SJCRH30 (cell line): ENCODE results near the gene TMEM131. TPM values are rescaled to one million over a fixed set of nuclear protein-coding genes. Genes with fewer than 3 reads are reported as not detected.
"Not testable (repeated sequence)": the region's sequence is repeated elsewhere in the genome, so short reads cannot be mapped to it uniquely, and the experiment has no call there.

Source experiments
- DNase-seq, 2 experiments: peaks; one replicate each; pipeline ENCODE4 v3.0.0-alpha.2; 2015 to 2020
- H3K27ac ChIP-seq: fragments of 250-450 bp; sonication (Bioruptor Pico); 2 replicates; pipeline ENCODE4 v1.5.1; 2020; ENCODE audit warnings: mild to moderate bottlenecking, moderate library complexity
- H3K27me3 ChIP-seq: fragments of 250-450 bp; sonication (Bioruptor Pico); 2 replicates; pipeline ENCODE4 v1.5.1; 2020; ENCODE audit warnings: mild to moderate bottlenecking, moderate library complexity
- H3K36me3 ChIP-seq: fragments of 250-450 bp; sonication (Bioruptor Pico); 2 replicates; pipeline ENCODE4 v1.5.1; 2020; ENCODE audit warnings: mild to moderate bottlenecking, moderate library complexity
- H3K4me1 ChIP-seq: fragments of 250-450 bp; sonication (Bioruptor Pico); 2 replicates; pipeline ENCODE4 v1.5.1; 2020; ENCODE audit warnings: mild to moderate bottlenecking, moderate library complexity
- H3K4me3 ChIP-seq: fragments of 250-450 bp; sonication (Bioruptor Pico); 2 replicates; pipeline ENCODE4 v1.5.1; 2020; ENCODE audit warnings: mild to moderate bottlenecking, moderate library complexity
- H3K9me3 ChIP-seq: fragments of 250-450 bp; sonication (Bioruptor Pico); replicated peaks from 2 replicates; pipeline ENCODE4 v1.5.1; 2020; ENCODE audit warnings: mild to moderate bottlenecking, moderate library complexity
- total RNA-seq: library from RNA; depleted of rRNA; stranded (reverse); fragments of >200 nt; shearing (Covaris generic); gene quantifications from 2 replicates; pipeline ENCODE4 v1.2.3, GENCODE V29; 2014

Gene TMEM131
- total RNA-seq, 1 experiment from 2014 or later: 29.7 TPM

DNA sequence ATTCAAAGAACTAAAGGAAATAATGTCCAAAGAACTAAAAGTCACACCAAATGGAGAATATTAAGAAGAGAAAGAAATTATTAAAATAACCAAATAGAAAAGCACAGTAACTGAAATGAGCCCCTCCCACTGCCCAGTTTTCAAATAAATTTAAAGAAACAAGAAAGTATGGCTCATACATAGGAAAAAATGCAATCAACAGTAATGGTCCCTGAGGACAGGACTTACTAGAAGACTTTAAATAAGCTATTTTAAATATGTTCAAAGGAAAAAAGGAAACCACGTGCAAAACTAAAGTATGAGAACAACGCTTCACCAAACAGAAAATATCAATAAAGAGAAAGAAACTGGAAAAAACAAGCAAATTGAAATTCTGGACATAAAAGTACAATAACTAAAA is 58.9 kb downstream of the TMEM131 start:
- Histone ChIP-seq H3K36me3 (no peaks in the 10 kb centered on the region), H3K9me3 (no peaks in the 10 kb centered on the region), H3K4me1 (peaks cover 26% of the 10 kb centered on the region), H3K27me3 (no peaks in the 10 kb centered on the region), H3K27ac (no peak overlapping the region), H3K4me3 (no peak overlapping the region)
- no peak for DNase-seq

DNA sequence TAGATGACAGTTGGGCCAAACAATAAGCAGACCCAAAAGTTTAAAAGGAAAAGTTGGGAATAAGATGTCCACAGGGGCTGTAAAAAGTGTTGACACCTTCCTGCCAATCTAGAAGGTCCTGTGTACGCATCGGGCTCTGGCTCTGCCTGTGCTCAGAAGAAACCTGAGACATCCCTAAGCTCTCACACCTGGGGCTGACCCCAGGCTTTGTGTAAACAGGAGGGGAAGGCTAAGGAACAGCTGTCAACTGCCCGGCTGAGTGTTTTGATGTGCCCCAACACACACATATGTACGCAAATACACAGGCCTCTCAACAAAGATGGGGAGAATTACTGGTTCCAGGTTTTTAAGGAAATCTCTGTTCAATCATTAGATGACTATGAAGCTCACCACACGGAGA is 59.5 kb downstream of the TMEM131 start:
- peaks cover 26% of the 10 kb centered on the region for H3K4me1 ChIP-seq
- no peak overlapping the region; the same call in none of the 2 replicates for H3K4me3 ChIP-seq
- H3K36me3 ChIP-seq: no peaks in the 10 kb centered on the region
- H3K27me3 ChIP-seq: no peaks in the 10 kb centered on the region
- peak; percentile 81 to 89 for DNase-seq
- no peaks in the 10 kb centered on the region for H3K9me3 ChIP-seq
- peak overlapping the region; percentile 53 for H3K27ac ChIP-seq

DNA sequence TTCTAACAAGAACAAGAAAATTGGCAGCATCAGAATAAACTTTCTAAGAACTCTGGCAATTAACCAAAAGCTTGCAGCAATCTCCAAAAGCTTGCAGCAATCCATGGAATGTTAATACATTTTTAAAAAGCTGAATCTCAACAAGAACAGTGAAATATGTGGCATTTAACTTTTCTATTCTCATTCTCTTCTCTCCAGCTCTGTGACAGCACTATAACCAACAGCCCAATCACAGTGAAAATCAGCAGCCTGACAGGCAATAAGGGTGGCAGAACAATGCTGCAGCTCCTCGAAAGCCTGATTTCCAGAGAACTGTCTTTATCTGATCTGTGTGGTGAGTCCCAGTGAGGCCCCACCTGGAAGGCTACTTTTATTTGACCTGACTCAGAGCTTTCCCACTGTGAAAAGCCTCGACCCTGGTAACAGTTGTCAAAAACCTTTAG is 60.0 kb downstream of the TMEM131 start:
- Histone ChIP-seq H3K9me3 (no peaks in the 10 kb centered on the region), H3K27ac (peak overlapping the region; percentile 53), H3K36me3 (no peaks in the 10 kb centered on the region), H3K4me3 (no peak overlapping the region; the same call in none of the 2 replicates), H3K27me3 (no peaks in the 10 kb centered on the region), H3K4me1 (peaks cover 26% of the 10 kb centered on the region)
- peak; percentile 43 to 72 for DNase-seq

DNA sequence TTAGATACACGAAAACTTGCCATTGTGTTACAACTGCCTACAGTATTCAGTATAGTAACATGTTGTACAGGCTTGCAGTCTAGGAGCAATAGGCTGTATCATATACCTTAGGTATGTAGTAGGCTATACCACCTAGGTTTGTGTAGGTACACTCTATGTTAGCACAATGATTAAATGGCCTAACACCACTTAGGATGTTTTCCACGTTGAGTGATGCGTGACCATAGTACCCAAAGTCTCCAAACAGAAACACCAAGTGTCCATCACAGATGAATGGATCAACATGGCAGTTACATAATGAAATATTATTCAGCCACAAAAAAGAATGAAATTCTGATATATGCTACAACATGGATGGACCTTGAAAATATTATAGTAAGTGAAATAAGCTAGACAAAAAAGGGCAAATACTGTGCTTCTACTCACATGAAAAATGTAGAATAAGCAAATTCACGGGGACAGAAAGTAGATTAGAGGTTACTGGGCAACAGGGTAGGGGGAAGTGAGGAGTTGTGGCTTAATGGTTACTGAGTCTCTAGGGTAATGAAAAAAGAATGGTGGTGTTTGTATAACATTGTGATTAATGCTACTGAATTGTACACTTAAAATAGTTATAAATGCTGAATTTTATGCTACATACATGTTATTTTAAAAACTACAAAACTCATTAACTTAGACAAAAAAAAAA is 62.6 kb downstream of the TMEM131 start:
- no peak for DNase-seq
- Histone ChIP-seq H3K4me1 (peaks cover 26% of the 10 kb centered on the region), H3K4me3 (no peak overlapping the region), H3K9me3 (no peaks in the 10 kb centered on the region), H3K36me3 (no peaks in the 10 kb centered on the region), H3K27ac (no peak overlapping the region), H3K27me3 (no peaks in the 10 kb centered on the region)

DNA sequence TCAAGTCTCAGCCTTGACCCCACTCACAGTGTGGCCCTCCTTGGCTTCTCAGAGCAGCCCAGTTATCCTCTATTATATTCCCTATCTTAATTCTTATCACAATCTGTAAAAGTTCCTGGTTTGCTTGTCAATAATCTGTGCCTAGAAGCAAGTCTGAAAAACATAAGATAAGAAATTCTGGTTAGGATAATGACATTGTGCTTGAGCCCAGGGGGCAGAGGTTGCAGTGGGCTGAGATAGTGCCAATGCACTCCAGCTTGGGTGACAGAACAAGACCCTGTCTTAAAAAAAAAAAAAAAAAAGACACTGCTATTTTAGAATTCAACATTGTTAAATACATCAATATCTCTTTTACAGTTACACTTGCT is 63.9 kb downstream of the TMEM131 start:
- H3K36me3 ChIP-seq: no peaks in the 10 kb centered on the region
- H3K4me3 ChIP-seq: no peak overlapping the region
- no peaks in the 10 kb centered on the region for H3K27me3 ChIP-seq
- DNase-seq: no peak
- H3K4me1 ChIP-seq: peaks cover 22% of the 10 kb centered on the region
- no peak overlapping the region for H3K27ac ChIP-seq
- no peaks in the 10 kb centered on the region for H3K9me3 ChIP-seq

DNA sequence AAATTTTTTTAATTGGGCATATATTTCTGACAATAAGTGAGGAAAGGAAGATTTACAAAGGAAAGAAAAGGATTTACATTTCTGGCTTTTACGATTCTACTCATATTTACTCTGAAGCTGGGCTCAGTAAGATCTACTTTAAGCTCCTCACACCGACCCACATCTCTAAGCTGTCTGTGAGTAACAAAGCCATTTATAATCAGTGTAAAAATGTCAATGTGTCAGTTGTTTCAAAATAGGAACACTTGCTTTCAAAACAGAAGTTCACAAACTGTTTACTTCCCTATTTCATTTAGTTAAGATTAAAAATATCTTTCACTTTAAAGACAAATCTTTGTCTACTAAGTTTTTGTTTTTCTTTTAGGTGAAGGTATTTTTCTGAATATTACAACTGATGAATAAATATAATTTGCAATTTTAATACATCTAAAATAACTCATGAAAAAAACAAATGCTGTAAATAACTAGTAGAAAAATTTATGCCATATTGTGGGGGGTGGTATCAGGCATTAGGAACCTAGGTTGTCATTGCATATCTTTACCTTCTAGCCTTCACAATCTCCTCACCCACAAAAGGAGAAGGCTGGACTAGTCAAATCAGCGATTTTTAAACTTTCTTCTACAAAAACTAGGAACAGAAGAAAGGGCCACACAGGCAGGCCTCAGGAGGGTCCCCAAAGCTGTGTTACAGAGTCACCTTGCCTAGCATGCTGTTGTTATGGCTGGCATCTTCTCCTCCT is 64.5 kb downstream of the TMEM131 start:
- H3K4me1 ChIP-seq: peaks cover 17% of the 10 kb centered on the region
- H3K27me3 ChIP-seq: no peaks in the 10 kb centered on the region
- no peaks in the 10 kb centered on the region for H3K9me3 ChIP-seq
- H3K27ac ChIP-seq: no peak overlapping the region
- H3K36me3 ChIP-seq: no peaks in the 10 kb centered on the region; the same call in 1 of the 2 replicates
- H3K4me3 ChIP-seq: no peak overlapping the region
- no peak for DNase-seq

DNA sequence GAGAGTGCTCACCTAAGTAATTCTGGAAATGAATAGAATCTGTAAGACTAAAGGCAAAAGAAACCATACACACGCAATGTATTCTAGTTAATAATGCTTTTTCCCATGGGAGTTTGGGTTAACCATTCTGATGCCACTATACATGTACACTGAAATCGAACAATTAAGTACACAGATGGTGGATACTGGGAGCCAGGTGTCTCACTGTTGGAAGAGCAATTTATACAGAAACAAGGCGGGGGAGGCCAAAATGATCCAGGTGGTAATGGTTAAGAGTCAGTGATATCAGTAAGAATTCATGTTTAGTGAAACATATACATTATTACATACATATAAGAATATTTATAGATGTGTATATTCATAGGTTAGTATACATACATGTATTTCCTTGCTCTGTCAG is 67.2 kb downstream of the TMEM131 start:
- Histone ChIP-seq H3K36me3 (peaks cover 2% of the 10 kb centered on the region), H3K27me3 (no peaks in the 10 kb centered on the region), H3K27ac (no peak overlapping the region), H3K4me3 (no peak overlapping the region), H3K4me1 (no peaks in the 10 kb centered on the region), H3K9me3 (no peaks in the 10 kb centered on the region)
- DNase-seq: no peak

DNA sequence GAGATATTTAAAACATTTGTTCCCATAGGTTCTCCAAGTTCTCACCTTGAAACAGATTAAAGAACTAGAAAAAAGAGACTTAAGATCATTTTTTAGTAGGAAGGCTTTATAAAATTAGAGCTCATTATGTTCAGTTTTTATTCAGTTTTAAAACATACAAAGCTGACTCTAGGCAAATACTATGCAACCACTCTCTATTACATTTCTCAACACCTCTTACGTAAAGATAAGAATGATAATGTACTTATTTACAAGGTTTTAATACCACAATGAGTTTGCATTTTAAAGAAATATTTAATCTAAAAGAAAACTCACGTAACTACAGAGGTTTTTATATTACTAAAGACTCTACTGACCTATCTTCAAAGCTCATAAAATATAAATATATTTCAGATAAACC is 68.8 kb downstream of the TMEM131 start:
- Histone ChIP-seq H3K27me3 (no peaks in the 10 kb centered on the region), H3K4me1 (no peaks in the 10 kb centered on the region), H3K4me3 (no peak overlapping the region), H3K36me3 (peaks cover 2% of the 10 kb centered on the region), H3K27ac (no peak overlapping the region), H3K9me3 (no peaks in the 10 kb centered on the region)
- no peak for DNase-seq

DNA sequence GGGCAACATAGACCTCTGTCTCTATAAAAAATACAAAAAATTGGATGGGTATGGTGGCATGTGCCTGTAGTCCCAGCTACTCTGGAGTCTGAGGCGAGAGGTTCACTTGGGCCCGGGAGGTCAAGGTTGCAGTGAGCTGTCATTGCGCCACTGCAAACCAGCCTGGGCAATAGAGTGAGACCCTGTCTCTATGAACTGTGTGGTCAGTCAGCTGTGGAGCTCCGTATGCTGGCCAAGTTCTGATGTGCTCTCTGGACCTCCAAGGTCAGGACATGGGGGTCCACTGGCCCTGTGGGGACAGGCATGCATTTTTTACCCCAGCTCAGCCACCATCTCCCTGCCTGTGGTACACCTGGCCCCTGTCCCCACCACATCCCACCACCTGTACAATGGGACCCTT is 71.6 kb downstream of the TMEM131 start:
- Histone ChIP-seq H3K4me3 (no peak overlapping the region), H3K27me3 (no peaks in the 10 kb centered on the region), H3K4me1 (no peaks in the 10 kb centered on the region), H3K36me3 (peaks cover 2% of the 10 kb centered on the region), H3K9me3 (no peaks in the 10 kb centered on the region; the same call in 1 of the 2 replicates), H3K27ac (no peak overlapping the region)
- no peak for DNase-seq

DNA sequence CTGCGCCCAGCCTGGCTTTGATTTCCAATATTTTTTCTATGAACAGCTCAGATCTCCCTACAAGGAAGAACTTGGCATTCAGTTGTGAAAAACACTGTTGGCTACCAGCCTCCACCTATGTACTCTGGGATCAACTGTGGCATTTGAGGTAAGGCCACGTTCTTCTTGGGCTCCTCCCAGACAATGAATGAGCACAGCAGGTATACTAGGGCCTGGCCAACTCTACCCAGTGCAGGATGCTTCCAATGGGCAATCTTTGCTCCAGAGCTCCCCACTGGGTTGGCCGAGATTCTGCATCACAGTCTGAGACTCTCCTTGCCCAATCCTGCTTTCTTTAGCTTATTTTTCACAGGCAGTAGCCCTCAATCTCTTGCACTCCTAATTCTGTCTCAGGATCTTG is 75.9 kb downstream of the TMEM131 start:
- Histone ChIP-seq H3K4me3 (no peak overlapping the region), H3K4me1 (no peaks in the 10 kb centered on the region), H3K27me3 (no peaks in the 10 kb centered on the region), H3K9me3 (no peaks in the 10 kb centered on the region; the same call in 1 of the 2 replicates), H3K36me3 (peaks cover 6% of the 10 kb centered on the region), H3K27ac (no peak overlapping the region)
- DNase-seq: no peak

DNA sequence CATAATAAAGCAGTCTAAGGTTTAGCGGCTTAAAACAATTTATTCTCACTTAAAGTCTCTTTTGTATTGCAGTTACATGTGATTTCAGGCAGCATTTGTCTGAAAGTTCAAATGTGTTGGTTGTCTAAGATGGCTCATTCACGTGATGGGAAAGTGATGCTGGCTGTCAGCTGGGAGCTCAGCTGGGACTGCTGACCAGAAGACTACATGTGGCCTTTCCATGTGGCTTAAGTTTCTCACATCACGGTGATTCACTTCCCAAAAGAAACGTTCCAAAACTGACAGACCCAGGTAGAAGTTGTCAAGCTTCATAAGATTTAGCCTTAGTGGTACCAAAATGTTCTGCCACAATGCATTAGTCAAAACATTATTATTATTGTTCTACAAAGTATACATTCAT is 76.9 kb downstream of the TMEM131 start:
- Histone ChIP-seq H3K4me1 (no peaks in the 10 kb centered on the region), H3K9me3 (no peaks in the 10 kb centered on the region; the same call in 1 of the 2 replicates), H3K27ac (no peak overlapping the region), H3K4me3 (no peak overlapping the region), H3K36me3 (peaks cover 6% of the 10 kb centered on the region; the same call in 1 of the 2 replicates), H3K27me3 (no peaks in the 10 kb centered on the region)
- no peak for DNase-seq

DNA sequence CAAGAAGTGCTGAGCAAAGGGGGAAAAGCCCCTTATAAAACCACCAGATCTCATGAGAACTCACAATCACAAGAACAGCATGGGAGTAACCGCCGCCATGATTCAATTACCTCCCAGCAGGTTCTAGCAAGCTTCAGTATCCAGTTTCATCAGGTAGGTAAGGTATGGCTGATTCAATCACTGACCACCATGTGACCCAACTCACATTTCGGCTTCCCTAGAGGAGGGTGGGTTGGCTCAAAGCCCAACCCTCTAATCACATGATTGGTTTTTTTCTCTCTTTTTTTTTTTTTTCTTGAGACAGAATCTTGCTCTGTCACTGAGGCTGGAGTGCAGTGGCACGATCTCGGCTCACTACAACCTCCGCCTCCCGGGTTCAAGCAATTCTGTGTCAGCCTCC is 78.1 kb downstream of the TMEM131 start:
- H3K27me3 ChIP-seq, H3K4me1 ChIP-seq, H3K36me3 ChIP-seq, H3K27ac ChIP-seq, DNase-seq, H3K9me3 ChIP-seq, H3K4me3 ChIP-seq: not testable (repeated sequence)

DNA sequence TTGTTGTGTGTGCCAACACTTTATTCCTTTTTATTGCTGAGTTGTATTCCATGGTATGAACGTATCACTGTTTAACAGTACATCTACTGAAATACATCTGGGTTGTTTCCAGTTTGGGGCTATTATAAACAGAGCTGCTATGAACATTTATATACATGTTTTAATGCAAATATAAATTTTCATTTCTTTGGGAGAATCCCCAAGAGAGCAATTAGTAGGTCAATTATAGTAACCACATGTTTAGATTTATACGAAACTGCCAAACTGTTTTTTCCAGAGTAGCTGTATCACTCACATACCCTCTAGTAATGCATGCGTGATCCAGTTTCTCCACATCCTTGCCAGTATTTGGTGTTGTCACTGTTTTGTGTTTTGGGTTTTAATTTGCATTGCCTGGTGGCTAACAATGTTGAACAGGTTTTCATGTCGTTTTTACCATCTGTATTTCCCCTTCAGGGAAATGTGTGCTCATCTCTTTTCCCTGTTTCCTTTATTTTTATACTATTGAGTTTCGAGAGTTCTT is 81.0 kb downstream of the TMEM131 start:
- Histone ChIP-seq H3K36me3 (peaks cover 6% of the 10 kb centered on the region; the same call in 1 of the 2 replicates), H3K27me3 (no peaks in the 10 kb centered on the region), H3K4me1 (peaks cover 5% of the 10 kb centered on the region; the same call in 1 of the 2 replicates), H3K27ac (no peak overlapping the region), H3K4me3 (no peak overlapping the region), H3K9me3 (no peaks in the 10 kb centered on the region)
- no peak for DNase-seq

DNA sequence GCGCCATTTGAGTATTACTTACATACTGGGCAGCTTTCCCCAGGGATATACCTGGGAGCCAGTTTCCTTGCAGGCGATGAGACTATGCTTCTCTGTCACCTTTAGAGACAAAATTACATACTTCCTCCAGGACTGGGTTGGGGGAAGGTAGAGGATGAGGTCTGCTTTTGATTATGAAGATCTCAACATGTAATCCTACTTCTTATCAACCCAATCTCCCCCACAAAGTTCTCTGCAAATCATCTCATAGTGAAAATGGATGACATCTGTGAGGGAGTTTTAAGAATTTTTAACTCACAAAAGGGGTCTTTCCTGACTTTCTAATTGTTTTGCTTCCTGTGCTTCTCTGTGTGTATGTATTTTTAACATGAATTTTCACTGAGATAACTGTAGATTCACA is 81.9 kb downstream of the TMEM131 start:
- Histone ChIP-seq H3K4me1 (peaks cover 5% of the 10 kb centered on the region; the same call in 1 of the 2 replicates), H3K36me3 (peaks cover 6% of the 10 kb centered on the region; the same call in 1 of the 2 replicates), H3K27me3 (no peaks in the 10 kb centered on the region), H3K9me3 (no peaks in the 10 kb centered on the region), H3K27ac (no peak overlapping the region), H3K4me3 (no peak overlapping the region)
- no peak for DNase-seq

DNA sequence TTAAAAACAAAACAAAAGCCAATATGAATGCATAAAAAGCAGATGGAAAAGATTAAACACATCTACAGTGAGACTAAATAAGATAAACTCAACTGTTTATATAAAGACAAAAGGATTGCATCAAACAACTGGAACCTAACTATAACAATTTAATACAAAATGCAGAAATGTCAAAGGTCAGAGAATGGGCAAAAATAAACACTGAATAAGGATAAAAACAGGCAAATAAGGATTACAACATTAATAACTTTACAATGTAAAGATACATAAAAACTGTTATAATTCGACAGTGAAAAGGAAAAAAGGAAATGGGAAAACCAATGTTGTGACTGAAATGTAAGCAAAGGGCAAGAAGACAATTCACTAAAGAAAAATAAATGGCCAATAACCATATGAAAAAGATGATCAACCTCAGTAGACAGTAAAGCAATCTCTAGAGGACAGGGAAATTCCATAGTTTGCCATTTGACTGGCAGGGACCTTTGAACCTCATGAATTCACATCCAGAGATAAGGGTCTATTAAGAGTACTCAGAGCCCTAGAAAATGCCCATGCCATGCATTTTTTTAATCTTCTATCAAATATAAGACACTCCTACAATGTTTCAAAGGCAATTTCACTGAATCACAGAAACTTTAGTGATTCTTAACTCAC is 83.7 kb downstream of the TMEM131 start:
- H3K9me3 ChIP-seq: no peaks in the 10 kb centered on the region
- H3K27ac ChIP-seq: no peak overlapping the region

More for the DNA sequence above, 83.7 kb downstream of the TMEM131 start:
- no peak overlapping the region for H3K4me3 ChIP-seq
- no peaks in the 10 kb centered on the region for H3K36me3 ChIP-seq
- no peaks in the 10 kb centered on the region for H3K27me3 ChIP-seq
- H3K4me1 ChIP-seq: peaks cover 5% of the 10 kb centered on the region; the same call in 1 of the 2 replicates
- no peak for DNase-seq
